ENCODE data around the gene SLC17A2. TPM values are rescaled to one million over a fixed set of nuclear protein-coding genes. Genes with fewer than 3 reads are reported as not detected.

SLC17A2 gene
- total and polyA plus RNA-seq, 2 of the 13 experiments (the other 11 are each of a cell fraction or from before 2014, with no cell fraction given) = 11.2 to 32.4 TPM

- TF ChIP-seq ZBTB4 (CRISPR knock-in tag; IDR thresholded peaks at IDR 0.05; ENCODE audit: borderline replicate concordance) (no peak), ZNF780A (CRISPR knock-in tag; IDR thresholded peaks at IDR 0.05) (no peak), ZBTB10 (CRISPR knock-in tag; IDR thresholded peaks at IDR 0.05; ENCODE audit: borderline replicate concordance) (no peak), FOXJ3 (CRISPR knock-in tag; IDR thresholded peaks at IDR 0.05; ENCODE audit: borderline replicate concordance) (peak; percentile 39; the same call in 1 of the 2 replicates), ZNF180 (CRISPR knock-in tag; IDR thresholded peaks at IDR 0.05; ENCODE audit: borderline replicate concordance, low read depth) (no peak), THAP8 (CRISPR knock-in tag; IDR thresholded peaks at IDR 0.05; ENCODE audit: borderline replicate concordance) (no peak), ZNF235 (CRISPR knock-in tag; IDR thresholded peaks at IDR 0.05; ENCODE audit: borderline replicate concordance) (0 out of 2 replicates have a peak, but pooled peaks have one; percentile 48), KDM1A (CRISPR knock-in tag; IDR thresholded peaks at IDR 0.05) (0 out of 2 replicates have a peak, but pooled peaks have one; percentile 7), SMAD1 (CRISPR knock-in tag; IDR thresholded peaks at IDR 0.05; ENCODE audit: borderline replicate concordance, low read depth) (no peak), CEBPB (IDR thresholded peaks at IDR 0.05; ENCODE audit: borderline replicate concordance, low read depth, low read length) (peak; percentile 87), ZNF781 (CRISPR knock-in tag; IDR thresholded peaks at IDR 0.05; ENCODE audit: borderline replicate concordance, not compliant biosample characterization) (peak; percentile 82), HBP1 (CRISPR knock-in tag; IDR thresholded peaks at IDR 0.05; ENCODE audit: low read depth) (peak; percentile 47; the same call in 1 of the 2 replicates), ZNF343 (CRISPR knock-in tag; IDR thresholded peaks at IDR 0.05) (no peak), YY1 (IDR thresholded peaks at IDR 0.05; ENCODE audit: insufficient read depth, insufficient replicate concordance, low read depth, low read length) (no peak)
- TF ChIP-seq, protein P1, sequence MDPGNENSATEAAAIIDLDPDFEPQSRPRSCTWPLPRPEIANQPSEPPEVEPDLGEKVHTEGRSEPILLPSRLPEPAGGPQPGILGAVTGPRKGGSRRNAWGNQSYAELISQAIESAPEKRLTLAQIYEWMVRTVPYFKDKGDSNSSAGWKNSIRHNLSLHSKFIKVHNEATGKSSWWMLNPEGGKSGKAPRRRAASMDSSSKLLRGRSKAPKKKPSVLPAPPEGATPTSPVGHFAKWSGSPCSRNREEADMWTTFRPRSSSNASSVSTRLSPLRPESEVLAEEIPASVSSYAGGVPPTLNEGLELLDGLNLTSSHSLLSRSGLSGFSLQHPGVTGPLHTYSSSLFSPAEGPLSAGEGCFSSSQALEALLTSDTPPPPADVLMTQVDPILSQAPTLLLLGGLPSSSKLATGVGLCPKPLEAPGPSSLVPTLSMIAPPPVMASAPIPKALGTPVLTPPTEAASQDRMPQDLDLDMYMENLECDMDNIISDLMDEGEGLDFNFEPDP (CRISPR knock-in tag; conservative IDR thresholded peaks at IDR 0.05) = no peak
- TF ChIP-seq, protein P2, sequence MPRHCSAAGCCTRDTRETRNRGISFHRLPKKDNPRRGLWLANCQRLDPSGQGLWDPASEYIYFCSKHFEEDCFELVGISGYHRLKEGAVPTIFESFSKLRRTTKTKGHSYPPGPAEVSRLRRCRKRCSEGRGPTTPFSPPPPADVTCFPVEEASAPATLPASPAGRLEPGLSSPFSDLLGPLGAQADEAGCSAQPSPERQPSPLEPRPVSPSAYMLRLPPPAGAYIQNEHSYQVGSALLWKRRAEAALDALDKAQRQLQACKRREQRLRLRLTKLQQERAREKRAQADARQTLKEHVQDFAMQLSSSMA (CRISPR knock-in tag; IDR thresholded peaks at IDR 0.05) = no peak
These were observed at the start of gene SLC17A2 (continued) for GRCh38 chr6:25930532-25931410.
